SK-N-SH (cell line): ENCODE results near the gene S100A5. TPM values are rescaled to one million over a fixed set of nuclear protein-coding genes. Genes with fewer than 3 reads are reported as not detected.

Source experiments
- CTCF ChIA-PET: fragments of 300-600, 350-600 bp; formaldehyde crosslinking; extraction: SDS; loops from one replicate; lab custom pipeline; 2021; lab: Yijun Ruan, JAX
- POLR2A ChIA-PET: fragments of 350-600 bp; sonication (Branson Sonifier 250); formaldehyde crosslinking; extraction: SDS; loops from one replicate; lab custom pipeline; 2020; ENCODE audit warnings: antibody characterized with exemption, inconsistent platforms; lab: Yijun Ruan, JAX
- DNase-seq: peaks from one replicate; pipeline ENCODE4 v3.0.0; 2012
- H2AFZ ChIP-seq: fragments of 200-600 bp; sonication (generic); 2 replicates; pipeline ENCODE4 v1.8.1; 2016; ENCODE audit warnings: antibody characterized with exemption, mild to moderate bottlenecking, low read depth
- H3F3A ChIP-seq: fragments of 200-600 bp; sonication (generic); replicated peaks from 2 replicates; pipeline ENCODE3; 2016; ENCODE audit warnings: antibody characterized with exemption, mild to moderate bottlenecking; ENCODE audit not compliant: insufficient read depth
- H3K27ac ChIP-seq, 2 experiments: fragments of 200-500 bp in 1 of 2; fragments of 200-600 bp in 1 of 2; sonication (Bioruptor generic) in 1 of 2; sonication (generic), shearing (Covaris generic) in 1 of 2; 2 replicates each; pipeline versions ENCODE4 v1.5.1 to v1.6.1; 2014 to 2016; ENCODE audit warnings: low read depth in 2 of 2, inconsistent platforms in 1 of 2, low read length in 1 of 2, mild to moderate bottlenecking in 1 of 2, mixed read lengths in 1 of 2
- H3K27me3 ChIP-seq: fragments of 200-600 bp; sonication (generic), shearing (Covaris generic); 2 replicates; pipeline ENCODE4 v1.6.1; 2016; ENCODE audit warnings: mixed run types; ENCODE audit not compliant: insufficient read depth
- H3K36me3 ChIP-seq, 2 experiments: fragments of 200-500 bp in 1 of 2; fragments of 200-600 bp in 1 of 2; sonication (Bioruptor generic) in 1 of 2; sonication (generic) in 1 of 2; replicated peaks in 1 of 2; 2 replicates each; pipeline versions ENCODE3 to v1.5.1; 2014 to 2016; ENCODE audit warnings: low read length in 1 of 2, mild to moderate bottlenecking in 1 of 2; ENCODE audit not compliant: insufficient read depth in 2 of 2, control insufficient read depth in 1 of 2
- H3K4me1 ChIP-seq, 2 experiments: fragments of 200-500 bp in 1 of 2; fragments of 200-600 bp in 1 of 2; sonication (Bioruptor generic) in 1 of 2; sonication (generic), shearing (Covaris generic) in 1 of 2; 2 replicates each; pipeline versions ENCODE4 v1.5.1 to v1.6.1; 2014 to 2016; ENCODE audit warnings: low read depth in 1 of 2, low read length in 1 of 2, mixed run types in 1 of 2; ENCODE audit not compliant: insufficient read depth in 2 of 2, control insufficient read depth in 1 of 2
- H3K4me2 ChIP-seq: fragments of 200-600 bp; sonication (generic), shearing (Covaris generic); 2 replicates; pipeline ENCODE4 v1.6.1; 2017; ENCODE audit warnings: mixed run types
- H3K4me3 ChIP-seq, 2 experiments: fragments of 200-500 bp in 1 of 2; fragments of 200-600 bp in 1 of 2; sonication (Bioruptor generic) in 1 of 2; sonication (generic), shearing (Covaris generic) in 1 of 2; 2 replicates each; pipeline versions ENCODE4 v1.5.1 to v1.8.1; 2014 to 2016; ENCODE audit warnings: low read depth in 2 of 2, inconsistent platforms in 1 of 2, low read length in 1 of 2, mild to moderate bottlenecking in 1 of 2, mixed read lengths in 1 of 2, moderate library complexity in 1 of 2
- H3K79me2 ChIP-seq: fragments of 200-600 bp; sonication (generic); 2 replicates; pipeline ENCODE4 v1.8.1; 2017; ENCODE audit warnings: mild to moderate bottlenecking; ENCODE audit not compliant: insufficient read depth
- H3K9ac ChIP-seq: fragments of 200-600 bp; sonication (generic); 2 replicates; pipeline ENCODE4 v1.6.1; 2017; ENCODE audit warnings: mixed run types
- H3K9me2 ChIP-seq: fragments of 200-600 bp; sonication (generic); 2 replicates; pipeline ENCODE4 v1.6.1; 2017; ENCODE audit warnings: mixed run types
- H3K9me3 ChIP-seq: fragments of 200-600 bp; sonication (generic); 2 replicates; pipeline ENCODE4 v1.6.1; 2017; ENCODE audit warnings: mixed run types, mild to moderate bottlenecking, moderate library complexity
- H4K20me1 ChIP-seq: fragments of 200-600 bp; sonication (generic); 2 replicates; pipeline ENCODE4 v1.6.1; 2017; ENCODE audit warnings: mild to moderate bottlenecking, mixed run types; ENCODE audit not compliant: insufficient read depth
- EP300 ChIP-seq, 2 experiments: IDR thresholded peaks; 2 replicates each; pipeline versions ENCODE4 v1.4.0 to v1.6.1; 2012; ENCODE audit warnings: borderline replicate concordance in 1 of 2, low read depth in 1 of 2, low read length in 1 of 2
- FOSL2 ChIP-seq: IDR thresholded peaks from 2 replicates; pipeline ENCODE4 v1.4.0; 2012; ENCODE audit warnings: low read depth, mild to moderate bottlenecking, moderate library complexity, borderline replicate concordance
- GABPA ChIP-seq: IDR thresholded peaks from 2 replicates; pipeline ENCODE4 v1.4.0; 2012; ENCODE audit warnings: low read depth, mild to moderate bottlenecking
- GATA2 ChIP-seq: sonication (generic); formaldehyde crosslinking; IDR thresholded peaks from 2 replicates; pipeline ENCODE4 v1.5.0; 2020; ENCODE audit warnings: mild to moderate bottlenecking, missing genetic modification reagents
- MXI1 ChIP-seq: IDR thresholded peaks from 2 replicates; pipeline ENCODE4 v1.6.1; 2012; ENCODE audit warnings: mild to moderate bottlenecking, low read depth, low read length, improper control_type of control experiment
- NFIC ChIP-seq: IDR thresholded peaks from 2 replicates; pipeline ENCODE4 v1.4.0; 2012; ENCODE audit warnings: borderline replicate concordance
- NRF1 ChIP-seq: IDR thresholded peaks from 2 replicates; pipeline ENCODE4 v1.6.1; 2012; ENCODE audit warnings: low read depth, mild to moderate bottlenecking, low read length
- RCOR1 ChIP-seq: fragments of 150-350 bp; IDR thresholded peaks from 2 replicates; pipeline ENCODE4 v1.6.1; 2017; ENCODE audit warnings: antibody characterized with exemption, low read length
- TAF1 ChIP-seq: IDR thresholded peaks from 2 replicates; pipeline ENCODE4 v1.6.1; 2012; ENCODE audit warnings: low read depth, mild to moderate bottlenecking, low read length, moderate library complexity, borderline replicate concordance
- YY1 ChIP-seq: IDR thresholded peaks from 2 replicates; pipeline ENCODE4 v1.4.0; 2012; ENCODE audit warnings: low read depth, mild to moderate bottlenecking
- WGBS: methylation state at CpG from one replicate; pipeline ENCODE4 v1.1.6; 2017; ENCODE audit warnings: low lambda C conversion rate; 5-methylcytosine and 5-hydroxymethylcytosine counted together
- polyA plus RNA-seq, 3 experiments: library from polyadenylated mRNA; depleted of rRNA; stranded (reverse); fragments of >200 nt; gene quantifications; 2 replicates each; pipeline ENCODE4 v1.2.3, GENCODE V29; 2012
- TF ChIP-seq, protein P1 (sequence below): IDR thresholded peaks from 2 replicates; pipeline ENCODE4 v1.4.0; 2012; ENCODE audit warnings: low read depth, borderline replicate concordance
- TF ChIP-seq, protein P2 (sequence below): IDR thresholded peaks from 2 replicates; pipeline ENCODE4 v1.4.0; 2012; ENCODE audit warnings: low read depth
- TF ChIP-seq, protein P3 (sequence below): IDR thresholded peaks from 2 replicates; pipeline ENCODE4; 2012
- TF ChIP-seq, protein P4 (sequence below): IDR thresholded peaks from 2 replicates; pipeline ENCODE4 v1.4.0; 2012; ENCODE audit warnings: low read depth, borderline replicate concordance

Gene S100A5
- polyA plus RNA-seq, 1 of the 3 experiments (the other 2 are of a cell fraction), result 0.15 TPM

DNA sequence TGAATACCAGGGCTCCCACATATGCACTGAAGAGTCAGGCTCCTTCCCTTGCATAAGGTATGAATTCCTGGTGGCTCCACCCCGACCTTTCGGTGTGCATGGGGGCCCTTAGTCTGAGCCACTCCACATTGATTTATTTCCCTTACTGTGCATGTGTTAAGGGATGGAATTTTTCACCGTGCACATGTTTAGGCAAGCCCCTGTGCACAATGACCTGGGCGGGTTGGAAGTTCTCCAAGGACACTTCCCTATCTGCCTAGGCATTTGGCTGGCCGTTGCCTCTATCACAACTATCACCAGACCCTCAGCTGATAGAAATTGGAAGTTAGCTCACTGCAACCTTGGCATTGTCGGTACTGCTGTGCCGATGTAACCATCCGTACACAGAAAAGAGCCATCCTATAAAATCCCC lies 14.6 kb downstream of the S100A5 start:
- peaks cover 0 to 6% of the 10 kb centered on the region in 2 experiments for H3K36me3 ChIP-seq
- H3K9me2 ChIP-seq, result no peaks in the 10 kb centered on the region
- H3K79me2 ChIP-seq, result no peaks in the 10 kb centered on the region
- no peak overlapping the region; the same call in 1 of the 2 replicates for H2AFZ ChIP-seq
- 78% methylated on average over 7 of the region's 8 CpGs for WGBS
- ChIA-PET POLR2A (interaction anchor here (2.2 kb wide), 1 partner anchor 9 kb away, joined by 8 read pairs; the partner anchor contains the start of gene S100A6), CTCF (interaction anchor here (0.9 to 4.7 kb wide), 9 partner anchors 15 to 173 kb away, joined by 3 to 26 read pairs (median 5); partner anchors contain the start of gene S100A2)
- peak overlapping the region in 1 of 2 experiments; percentile 34; a peak in 1 of 4 replicates for H3K27ac ChIP-seq
- H3K9ac ChIP-seq, result no peak overlapping the region
- no peaks in the 10 kb centered on the region for H4K20me1 ChIP-seq
- H3K9me3 ChIP-seq, result no peaks in the 10 kb centered on the region
- no peaks in the 10 kb centered on the region for H3K27me3 ChIP-seq
- H3K4me3 ChIP-seq, result no peak overlapping the region
- H3K4me1 ChIP-seq, result peaks cover 7 to 21% of the 10 kb centered on the region in 2 experiments; a peak in 3 of 4 replicates
- no peak for DNase-seq
- H3F3A ChIP-seq, result peaks cover 11% of the 10 kb centered on the region
- TF ChIP-seq NRF1 (no peak), TAF1 (no peak), EP300 (IDR thresholded peaks at IDR 0.05; ENCODE audit: borderline replicate concordance in 1 of 2, low read depth in 1 of 2, low read length in 1 of 2) (peak in 1 of 2 experiments; percentile 32; a peak in 1 of 4 replicates), GATA2 (CRISPR knock-in tag) (peak; percentile 64), NFIC (no peak), MXI1 (peak; percentile 22; the same call in 1 of the 2 replicates), RCOR1 (0 out of 2 replicates have a peak, but pooled peaks have one; percentile 8), YY1 (no peak), GABPA (no peak), FOSL2 (no peak)
- TF ChIP-seq, protein P1, sequence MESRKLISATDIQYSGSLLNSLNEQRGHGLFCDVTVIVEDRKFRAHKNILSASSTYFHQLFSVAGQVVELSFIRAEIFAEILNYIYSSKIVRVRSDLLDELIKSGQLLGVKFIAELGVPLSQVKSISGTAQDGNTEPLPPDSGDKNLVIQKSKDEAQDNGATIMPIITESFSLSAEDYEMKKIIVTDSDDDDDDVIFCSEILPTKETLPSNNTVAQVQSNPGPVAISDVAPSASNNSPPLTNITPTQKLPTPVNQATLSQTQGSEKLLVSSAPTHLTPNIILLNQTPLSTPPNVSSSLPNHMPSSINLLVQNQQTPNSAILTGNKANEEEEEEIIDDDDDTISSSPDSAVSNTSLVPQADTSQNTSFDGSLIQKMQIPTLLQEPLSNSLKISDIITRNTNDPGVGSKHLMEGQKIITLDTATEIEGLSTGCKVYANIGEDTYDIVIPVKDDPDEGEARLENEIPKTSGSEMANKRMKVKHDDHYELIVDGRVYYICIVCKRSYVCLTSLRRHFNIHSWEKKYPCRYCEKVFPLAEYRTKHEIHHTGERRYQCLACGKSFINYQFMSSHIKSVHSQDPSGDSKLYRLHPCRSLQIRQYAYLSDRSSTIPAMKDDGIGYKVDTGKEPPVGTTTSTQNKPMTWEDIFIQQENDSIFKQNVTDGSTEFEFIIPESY, result no peak
- TF ChIP-seq, protein P2, sequence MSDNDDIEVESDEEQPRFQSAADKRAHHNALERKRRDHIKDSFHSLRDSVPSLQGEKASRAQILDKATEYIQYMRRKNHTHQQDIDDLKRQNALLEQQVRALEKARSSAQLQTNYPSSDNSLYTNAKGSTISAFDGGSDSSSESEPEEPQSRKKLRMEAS, result peak; percentile 36; the same call in 1 of the 2 replicates
- TF ChIP-seq, protein P3, sequence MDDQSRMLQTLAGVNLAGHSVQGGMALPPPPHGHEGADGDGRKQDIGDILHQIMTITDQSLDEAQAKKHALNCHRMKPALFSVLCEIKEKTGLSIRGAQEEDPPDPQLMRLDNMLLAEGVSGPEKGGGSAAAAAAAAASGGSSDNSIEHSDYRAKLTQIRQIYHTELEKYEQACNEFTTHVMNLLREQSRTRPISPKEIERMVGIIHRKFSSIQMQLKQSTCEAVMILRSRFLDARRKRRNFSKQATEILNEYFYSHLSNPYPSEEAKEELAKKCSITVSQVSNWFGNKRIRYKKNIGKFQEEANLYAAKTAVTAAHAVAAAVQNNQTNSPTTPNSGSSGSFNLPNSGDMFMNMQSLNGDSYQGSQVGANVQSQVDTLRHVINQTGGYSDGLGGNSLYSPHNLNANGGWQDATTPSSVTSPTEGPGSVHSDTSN, result no peak
- TF ChIP-seq, protein P4, sequence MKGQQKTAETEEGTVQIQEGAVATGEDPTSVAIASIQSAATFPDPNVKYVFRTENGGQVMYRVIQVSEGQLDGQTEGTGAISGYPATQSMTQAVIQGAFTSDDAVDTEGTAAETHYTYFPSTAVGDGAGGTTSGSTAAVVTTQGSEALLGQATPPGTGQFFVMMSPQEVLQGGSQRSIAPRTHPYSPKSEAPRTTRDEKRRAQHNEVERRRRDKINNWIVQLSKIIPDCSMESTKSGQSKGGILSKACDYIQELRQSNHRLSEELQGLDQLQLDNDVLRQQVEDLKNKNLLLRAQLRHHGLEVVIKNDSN, result no peak
- H3K4me2 ChIP-seq, result no peak overlapping the region
